AG09319 (cell line): ENCODE data around the gene SATB2.

Experiments used
- DNase-seq: peaks from one replicate; pipeline ENCODE4 v3.0.0-alpha.2; 2010; ENCODE audit warnings: low read depth; ENCODE audit errors: extremely low read depth
- TF ChIP-seq, protein P1 (sequence below): IDR thresholded peaks from 2 replicates; pipeline ENCODE4 v1.5.1; 2011; ENCODE audit warnings: low read depth, mild to moderate bottlenecking, inconsistent platforms, low read length, moderate library complexity

SATB2 gene

DNA sequence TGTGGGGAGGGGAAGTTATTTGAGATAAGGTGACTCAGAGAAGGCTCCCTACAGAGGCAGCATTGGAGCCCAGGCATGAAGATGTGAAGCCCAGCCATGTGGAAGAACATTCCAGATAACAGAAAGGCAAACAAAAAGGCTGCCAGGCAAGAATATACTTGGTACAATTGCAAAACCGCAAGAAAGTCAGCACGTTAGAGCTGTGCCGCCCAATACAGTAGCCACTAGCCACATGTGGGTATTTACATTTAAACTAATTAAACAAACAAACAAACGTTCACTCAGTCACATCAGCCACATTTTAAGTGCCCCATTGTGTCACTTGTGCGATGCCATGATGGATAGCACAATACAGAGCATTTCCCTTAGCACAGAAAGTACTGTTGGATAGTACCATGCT lies 179.6 kb downstream of the SATB2 start:
- no peak for DNase-seq
- TF ChIP-seq, protein P1, sequence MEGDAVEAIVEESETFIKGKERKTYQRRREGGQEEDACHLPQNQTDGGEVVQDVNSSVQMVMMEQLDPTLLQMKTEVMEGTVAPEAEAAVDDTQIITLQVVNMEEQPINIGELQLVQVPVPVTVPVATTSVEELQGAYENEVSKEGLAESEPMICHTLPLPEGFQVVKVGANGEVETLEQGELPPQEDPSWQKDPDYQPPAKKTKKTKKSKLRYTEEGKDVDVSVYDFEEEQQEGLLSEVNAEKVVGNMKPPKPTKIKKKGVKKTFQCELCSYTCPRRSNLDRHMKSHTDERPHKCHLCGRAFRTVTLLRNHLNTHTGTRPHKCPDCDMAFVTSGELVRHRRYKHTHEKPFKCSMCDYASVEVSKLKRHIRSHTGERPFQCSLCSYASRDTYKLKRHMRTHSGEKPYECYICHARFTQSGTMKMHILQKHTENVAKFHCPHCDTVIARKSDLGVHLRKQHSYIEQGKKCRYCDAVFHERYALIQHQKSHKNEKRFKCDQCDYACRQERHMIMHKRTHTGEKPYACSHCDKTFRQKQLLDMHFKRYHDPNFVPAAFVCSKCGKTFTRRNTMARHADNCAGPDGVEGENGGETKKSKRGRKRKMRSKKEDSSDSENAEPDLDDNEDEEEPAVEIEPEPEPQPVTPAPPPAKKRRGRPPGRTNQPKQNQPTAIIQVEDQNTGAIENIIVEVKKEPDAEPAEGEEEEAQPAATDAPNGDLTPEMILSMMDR: no peak

DNA sequence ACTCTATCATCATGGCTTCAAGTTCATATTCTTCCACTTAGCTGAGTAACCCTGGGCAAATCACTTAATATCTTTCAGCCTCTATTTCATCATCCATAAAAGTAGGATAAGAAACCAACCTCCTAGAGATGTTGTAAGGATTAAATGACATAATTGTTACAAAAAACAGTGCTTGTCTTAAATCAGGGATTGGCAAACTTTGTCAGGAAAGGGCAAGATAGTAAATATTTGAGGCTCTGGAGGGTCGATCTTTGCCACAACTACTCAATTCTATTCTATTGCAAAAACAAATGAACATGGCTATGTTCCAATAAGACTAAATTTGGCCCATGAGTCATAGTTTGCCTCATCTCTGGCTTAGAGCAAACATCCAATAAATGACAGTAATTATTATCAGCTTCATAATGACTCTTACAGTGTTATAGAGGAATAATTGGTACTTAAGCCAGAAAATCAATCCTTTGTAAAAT lies 184.7 kb downstream of the SATB2 start:
- TF ChIP-seq, protein P1: no peak
- DNase-seq: peak; percentile 71

DNA sequence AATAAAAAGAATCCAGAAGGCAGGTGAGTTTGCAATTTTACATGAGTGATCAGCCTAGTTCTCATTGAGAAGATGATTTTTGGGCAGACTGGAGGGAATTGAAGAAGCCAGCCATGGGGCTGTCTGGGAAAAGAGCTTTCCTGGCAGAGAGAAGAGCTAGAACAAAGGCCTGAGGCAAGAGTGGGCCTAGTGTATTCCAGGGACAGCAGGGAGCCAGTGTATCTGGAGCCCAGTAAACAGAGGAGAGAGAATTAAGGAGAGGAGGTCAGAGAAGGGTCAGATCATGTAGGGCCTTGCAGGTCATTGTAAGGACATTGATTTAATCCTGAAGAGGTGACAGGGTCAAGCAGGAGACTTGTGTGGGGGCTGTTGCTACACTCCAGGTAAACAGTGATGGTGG lies 195.8 kb downstream of the SATB2 start:
- no peak for DNase-seq
- TF ChIP-seq, protein P1: no peak

DNA sequence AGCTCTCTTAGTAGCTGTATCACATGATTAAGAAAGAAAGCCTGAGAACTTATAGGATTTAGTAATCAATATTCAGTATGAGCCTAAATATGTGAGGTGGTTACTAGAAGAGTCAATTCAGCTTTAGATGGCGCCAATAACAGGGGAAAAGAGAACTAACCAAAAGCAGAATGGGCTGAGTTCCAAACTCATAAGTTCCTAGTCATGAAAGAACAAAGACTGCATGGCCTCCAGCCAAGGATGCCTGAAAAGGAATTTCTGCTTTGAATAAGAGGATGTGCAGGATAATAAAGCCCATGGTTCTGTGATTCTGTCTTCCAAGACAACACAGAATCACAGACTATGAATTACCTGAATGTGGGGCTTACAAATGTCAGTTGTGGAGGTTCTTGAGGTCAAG lies 196.5 kb downstream of the SATB2 start:
- no peak for DNase-seq

DNA sequence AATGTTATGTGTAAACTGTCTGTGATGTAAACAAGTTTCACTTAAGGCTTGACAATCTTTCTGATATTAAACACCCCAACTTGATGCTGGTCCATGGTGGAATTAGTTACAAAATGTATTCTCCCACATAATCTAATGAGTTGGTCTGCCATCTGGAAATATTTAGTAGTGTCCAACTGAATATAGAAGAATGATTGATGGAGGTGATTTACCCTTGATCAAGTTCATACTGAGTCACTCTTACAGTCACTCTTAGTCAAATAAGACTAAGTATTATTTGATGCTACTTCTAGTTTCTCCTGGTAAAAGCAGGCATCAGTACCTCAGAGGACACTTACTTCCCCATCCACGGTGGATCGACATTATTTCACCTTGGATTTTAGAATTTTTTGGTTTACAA lies 198.1 kb downstream of the SATB2 start:
- TF ChIP-seq, protein P1: no peak
- DNase-seq: no peak

More for the DNA sequence above, 196.5 kb downstream of the SATB2 start:
- TF ChIP-seq, protein P1: no peak

DNA sequence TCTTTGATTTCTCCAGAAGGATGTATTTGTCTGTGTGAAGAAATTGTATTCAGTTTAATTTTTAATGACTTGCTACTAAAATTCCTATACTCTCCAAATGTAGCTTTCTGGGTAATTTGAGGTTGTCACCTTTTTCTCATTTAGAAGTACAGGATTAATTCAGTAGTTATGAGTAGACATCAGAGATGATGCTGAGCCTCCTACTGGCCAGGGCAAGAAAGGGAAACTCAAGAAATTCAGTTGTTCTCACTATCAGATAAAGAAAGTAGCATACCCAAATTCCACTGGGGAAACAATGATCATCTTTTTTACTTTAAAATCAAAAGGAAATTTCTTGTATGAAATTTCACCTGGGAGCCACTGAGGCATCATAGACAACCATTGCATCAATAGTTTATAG lies 199.4 kb downstream of the SATB2 start:
- DNase-seq: no peak
- TF ChIP-seq, protein P1: peak; percentile 32

DNA sequence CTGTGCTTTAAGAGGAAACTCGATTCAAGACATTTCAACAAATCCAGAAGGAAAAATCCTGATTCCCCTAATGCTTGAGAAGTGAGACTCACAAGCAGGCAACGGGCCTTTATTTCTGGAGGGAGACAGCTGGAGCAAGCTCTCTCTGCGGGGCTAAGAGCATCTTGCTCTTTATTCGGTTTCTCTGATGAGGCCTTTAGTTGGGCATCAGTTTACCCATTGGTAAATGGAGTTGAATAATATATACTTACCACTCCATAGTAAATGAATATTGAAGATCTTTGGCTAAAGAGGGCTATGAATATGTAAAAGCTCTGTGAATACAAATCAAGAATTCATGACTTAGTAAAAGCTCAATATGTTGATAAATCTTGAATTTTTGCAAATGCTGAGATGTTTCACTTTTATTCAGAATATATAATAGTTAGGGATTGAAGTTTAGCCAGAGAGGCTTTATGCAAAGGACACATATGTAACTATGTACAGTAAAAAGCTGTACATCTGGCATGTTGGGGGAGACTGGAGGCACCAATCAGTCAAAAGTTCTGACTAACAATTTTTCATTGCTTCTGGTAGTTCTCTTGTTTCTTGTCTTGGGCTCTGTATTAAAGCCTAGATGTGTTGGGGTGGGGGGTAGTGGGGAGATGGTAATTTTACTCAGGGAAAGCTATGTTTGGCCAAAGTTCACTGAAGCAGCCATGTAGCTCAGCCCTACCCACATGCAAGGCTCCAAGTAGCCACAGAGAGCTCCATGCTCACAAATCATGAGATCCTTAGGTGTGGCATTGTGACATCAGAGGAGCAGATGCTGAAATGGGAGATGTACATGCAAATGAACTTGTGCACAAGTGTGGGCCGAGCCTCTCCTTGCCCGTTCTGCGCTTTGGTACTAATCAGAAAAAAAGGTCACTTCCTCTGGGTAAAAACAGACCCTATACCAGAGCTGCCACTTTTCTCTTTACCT lies 200.2 kb downstream of the SATB2 start:
- DNase-seq: no peak
- TF ChIP-seq, protein P1: no peak
